SK-N-SH (cell line): Measurements from ENCODE around the gene RAB4B. TPM values are rescaled to one million over a fixed set of nuclear protein-coding genes. Genes with fewer than 3 reads are reported as not detected.
"Not testable (repeated sequence)": the region's sequence is repeated elsewhere in the genome, so short reads cannot be mapped to it uniquely, and the experiment has no call there.

Experiments used
- CTCF ChIA-PET: fragments of 300-600, 350-600 bp; formaldehyde crosslinking; extraction: SDS; loops from one replicate; lab custom pipeline; 2021; lab: Yijun Ruan, JAX
- POLR2A ChIA-PET: fragments of 350-600 bp; sonication (Branson Sonifier 250); formaldehyde crosslinking; extraction: SDS; loops from one replicate; lab custom pipeline; 2020; ENCODE audit warnings: antibody characterized with exemption, inconsistent platforms; lab: Yijun Ruan, JAX
- DNase-seq: peaks from one replicate; pipeline ENCODE4 v3.0.0; 2012
- H2AFZ ChIP-seq: fragments of 200-600 bp; sonication (generic); 2 replicates; pipeline ENCODE4 v1.8.1; 2016; ENCODE audit warnings: antibody characterized with exemption, mild to moderate bottlenecking, low read depth
- H3F3A ChIP-seq: fragments of 200-600 bp; sonication (generic); replicated peaks from 2 replicates; pipeline ENCODE3; 2016; ENCODE audit warnings: antibody characterized with exemption, mild to moderate bottlenecking; ENCODE audit not compliant: insufficient read depth
- H3K27ac ChIP-seq, 2 experiments: fragments of 200-500 bp in 1 of 2; fragments of 200-600 bp in 1 of 2; sonication (Bioruptor generic) in 1 of 2; sonication (generic), shearing (Covaris generic) in 1 of 2; 2 replicates each; pipeline versions ENCODE4 v1.5.1 to v1.6.1; 2014 to 2016; ENCODE audit warnings: low read depth in 2 of 2, inconsistent platforms in 1 of 2, low read length in 1 of 2, mild to moderate bottlenecking in 1 of 2, mixed read lengths in 1 of 2
- H3K27me3 ChIP-seq: fragments of 200-600 bp; sonication (generic), shearing (Covaris generic); 2 replicates; pipeline ENCODE4 v1.6.1; 2016; ENCODE audit warnings: mixed run types; ENCODE audit not compliant: insufficient read depth
- H3K36me3 ChIP-seq, 2 experiments: fragments of 200-500 bp in 1 of 2; fragments of 200-600 bp in 1 of 2; sonication (Bioruptor generic) in 1 of 2; sonication (generic) in 1 of 2; replicated peaks in 1 of 2; 2 replicates each; pipeline versions ENCODE3 to v1.5.1; 2014 to 2016; ENCODE audit warnings: low read length in 1 of 2, mild to moderate bottlenecking in 1 of 2; ENCODE audit not compliant: insufficient read depth in 2 of 2, control insufficient read depth in 1 of 2
- H3K4me1 ChIP-seq, 2 experiments: fragments of 200-500 bp in 1 of 2; fragments of 200-600 bp in 1 of 2; sonication (Bioruptor generic) in 1 of 2; sonication (generic), shearing (Covaris generic) in 1 of 2; 2 replicates each; pipeline versions ENCODE4 v1.5.1 to v1.6.1; 2014 to 2016; ENCODE audit warnings: low read depth in 1 of 2, low read length in 1 of 2, mixed run types in 1 of 2; ENCODE audit not compliant: insufficient read depth in 2 of 2, control insufficient read depth in 1 of 2
- H3K4me2 ChIP-seq: fragments of 200-600 bp; sonication (generic), shearing (Covaris generic); 2 replicates; pipeline ENCODE4 v1.6.1; 2017; ENCODE audit warnings: mixed run types
- H3K4me3 ChIP-seq, 2 experiments: fragments of 200-500 bp in 1 of 2; fragments of 200-600 bp in 1 of 2; sonication (Bioruptor generic) in 1 of 2; sonication (generic), shearing (Covaris generic) in 1 of 2; 2 replicates each; pipeline versions ENCODE4 v1.5.1 to v1.8.1; 2014 to 2016; ENCODE audit warnings: low read depth in 2 of 2, inconsistent platforms in 1 of 2, low read length in 1 of 2, mild to moderate bottlenecking in 1 of 2, mixed read lengths in 1 of 2, moderate library complexity in 1 of 2
- H3K79me2 ChIP-seq: fragments of 200-600 bp; sonication (generic); 2 replicates; pipeline ENCODE4 v1.8.1; 2017; ENCODE audit warnings: mild to moderate bottlenecking; ENCODE audit not compliant: insufficient read depth
- H3K9ac ChIP-seq: fragments of 200-600 bp; sonication (generic); 2 replicates; pipeline ENCODE4 v1.6.1; 2017; ENCODE audit warnings: mixed run types
- H3K9me2 ChIP-seq: fragments of 200-600 bp; sonication (generic); 2 replicates; pipeline ENCODE4 v1.6.1; 2017; ENCODE audit warnings: mixed run types
- H3K9me3 ChIP-seq: fragments of 200-600 bp; sonication (generic); 2 replicates; pipeline ENCODE4 v1.6.1; 2017; ENCODE audit warnings: mixed run types, mild to moderate bottlenecking, moderate library complexity
- H4K20me1 ChIP-seq: fragments of 200-600 bp; sonication (generic); 2 replicates; pipeline ENCODE4 v1.6.1; 2017; ENCODE audit warnings: mild to moderate bottlenecking, mixed run types; ENCODE audit not compliant: insufficient read depth
- EZH2phosphoT487 ChIP-seq: fragments of 200-600 bp; sonication (generic); IDR thresholded peaks from 2 replicates; pipeline ENCODE4 v1.6.1; 2017; ENCODE audit warnings: low read depth, mixed run types, mild to moderate bottlenecking, antibody characterized with exemption, moderate library complexity, borderline replicate concordance
- FOSL2 ChIP-seq: IDR thresholded peaks from 2 replicates; pipeline ENCODE4 v1.4.0; 2012; ENCODE audit warnings: low read depth, mild to moderate bottlenecking, moderate library complexity, borderline replicate concordance
- GABPA ChIP-seq: IDR thresholded peaks from 2 replicates; pipeline ENCODE4 v1.4.0; 2012; ENCODE audit warnings: low read depth, mild to moderate bottlenecking
- GATA2 ChIP-seq: sonication (generic); formaldehyde crosslinking; IDR thresholded peaks from 2 replicates; pipeline ENCODE4 v1.5.0; 2020; ENCODE audit warnings: mild to moderate bottlenecking, missing genetic modification reagents
- NRF1 ChIP-seq: IDR thresholded peaks from 2 replicates; pipeline ENCODE4 v1.6.1; 2012; ENCODE audit warnings: low read depth, mild to moderate bottlenecking, low read length
- TEAD4 ChIP-seq: IDR thresholded peaks from 2 replicates; pipeline ENCODE4 v1.4.0; 2012; ENCODE audit warnings: mild to moderate bottlenecking, borderline replicate concordance; ENCODE audit not compliant: insufficient read depth
- ZBTB33 ChIP-seq: IDR thresholded peaks from 2 replicates; pipeline ENCODE4 v1.4.0; 2012; ENCODE audit warnings: low read depth, borderline replicate concordance
- WGBS: methylation state at CpG from one replicate; pipeline ENCODE4 v1.1.6; 2017; ENCODE audit warnings: low lambda C conversion rate; 5-methylcytosine and 5-hydroxymethylcytosine counted together
- polyA plus RNA-seq, 3 experiments: library from polyadenylated mRNA; depleted of rRNA; stranded (reverse); fragments of >200 nt; gene quantifications; 2 replicates each; pipeline ENCODE4 v1.2.3, GENCODE V29; 2012

The RAB4B gene
- polyA plus RNA-seq, 1 of the 3 experiments (the other 2 are of a cell fraction) = 53.2 TPM

DNA sequence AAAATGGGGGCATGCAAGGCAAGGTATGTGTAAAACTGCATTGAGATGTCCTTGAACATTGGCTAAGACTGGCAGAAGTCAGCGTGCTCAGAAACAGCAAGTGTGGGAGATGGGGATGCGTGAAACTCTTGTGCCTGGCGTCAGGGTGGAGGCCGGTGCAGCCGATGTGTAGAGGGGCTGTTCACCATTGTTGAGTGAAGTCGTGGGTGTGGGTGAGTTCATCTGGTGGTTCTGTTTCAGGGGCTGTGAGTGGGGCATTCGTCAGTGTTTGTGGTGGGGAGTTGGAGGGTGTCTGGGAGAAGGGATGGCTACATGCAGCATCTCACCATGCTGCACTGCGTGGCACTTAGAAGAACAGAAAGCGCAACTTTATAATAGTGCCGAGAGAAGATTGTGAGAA is 14.1 kb upstream of the RAB4B start:
- Histone ChIP-seq H3F3A (peaks cover 4% of the 10 kb centered on the region), H4K20me1 (no peaks in the 10 kb centered on the region), H3K9me2 (no peaks in the 10 kb centered on the region), H2AFZ (no peak overlapping the region), H3K4me2 (no peak overlapping the region), H3K9ac (no peak overlapping the region), H3K27me3 (no peaks in the 10 kb centered on the region), H3K27ac (no peak overlapping the region), H3K4me3 (no peak overlapping the region)
- no peak for DNase-seq
- CTCF ChIA-PET = no interaction called here
- POLR2A ChIA-PET = no interaction called here
- no peak for TF ChIP-seq GABPA
- TF ChIP-seq, all 33 proteins: peak for 0
- H3K4me1 ChIP-seq = no peaks in the 10 kb centered on the region
- H3K79me2 ChIP-seq = peaks cover 14% of the 10 kb centered on the region; the same call in 1 of the 2 replicates
- H3K36me3 ChIP-seq = peaks cover 30 to 59% of the 10 kb centered on the region in 2 experiments
- no peaks in the 10 kb centered on the region for H3K9me3 ChIP-seq
- WGBS = 93% methylated on average over 10 of the region's 10 CpGs

DNA sequence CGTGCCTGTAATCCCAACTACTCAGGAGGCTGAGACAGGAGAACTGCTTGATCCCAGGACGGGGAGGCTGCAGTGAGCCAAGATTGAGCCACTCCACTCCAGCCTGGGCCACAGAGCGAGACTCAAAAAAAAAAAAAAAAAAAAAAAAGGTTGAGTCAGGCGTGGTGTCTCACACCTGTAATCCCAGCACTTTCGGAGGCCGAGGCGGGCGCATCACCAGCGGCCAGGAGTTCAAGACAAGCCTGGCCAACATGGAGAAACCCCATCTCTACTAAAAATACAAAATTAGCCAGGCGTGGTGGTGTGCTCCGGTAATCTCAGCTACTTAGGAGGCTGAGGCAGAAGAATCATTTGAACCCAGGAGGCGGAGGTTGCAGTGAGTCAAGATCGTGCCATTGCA is 11.7 kb upstream of the RAB4B start:
- H2AFZ ChIP-seq, H3K27ac ChIP-seq, POLR2A ChIA-PET, CTCF ChIA-PET, H4K20me1 ChIP-seq, H3K27me3 ChIP-seq, H3K4me1 ChIP-seq, H3K9me2 ChIP-seq, DNase-seq, H3K79me2 ChIP-seq, H3K9me3 ChIP-seq, H3K4me3 ChIP-seq, H3F3A ChIP-seq, H3K4me2 ChIP-seq, H3K9ac ChIP-seq: not testable (repeated sequence)
- WGBS = 94% methylated on average over 13 of the region's 13 CpGs
- H3K36me3 ChIP-seq = peaks cover 14 to 43% of the 10 kb centered on the region in 2 experiments

GRCh38 chr19:40768869-40769268 is 9.2 kb upstream of the RAB4B start:
- ChIA-PET CTCF (no interaction called here), POLR2A (no interaction called here)
- Histone ChIP-seq H3K4me2 (no peak overlapping the region), H3F3A (no peaks in the 10 kb centered on the region), H3K4me3 (no peak overlapping the region), H3K27ac (no peak overlapping the region), H3K79me2 (no peaks in the 10 kb centered on the region), H3K9ac (no peak overlapping the region), H2AFZ (no peak overlapping the region), H3K9me3 (no peaks in the 10 kb centered on the region), H4K20me1 (no peaks in the 10 kb centered on the region), H3K36me3 (peaks cover 9 to 21% of the 10 kb centered on the region in 2 experiments), H3K27me3 (no peaks in the 10 kb centered on the region), H3K9me2 (no peaks in the 10 kb centered on the region), H3K4me1 (no peaks in the 10 kb centered on the region)
- TF ChIP-seq TEAD4 = no peak
- TF ChIP-seq ZBTB33 = no peak
- TF ChIP-seq FOSL2 = no peak
- TF ChIP-seq GATA2 (CRISPR knock-in tag) = no peak
- TF ChIP-seq EZH2phosphoT487 = no peak
- TF ChIP-seq GABPA = no peak
- TF ChIP-seq NRF1 = no peak
- DNase-seq = no peak
- WGBS = 90% methylated on average over 5 of the region's 5 CpGs

GRCh38 chr19:40771101-40771862 is 6.8 kb upstream of the RAB4B start:
- POLR2A ChIA-PET = not testable (repeated sequence)
- CTCF ChIA-PET = interaction anchor here (1.0 kb wide), 1 partner anchor 36 kb away, joined by 3 read pairs; no protein-coding TSS in a partner anchor
- WGBS = 89% methylated on average over 10 of the region's 10 CpGs

More at GRCh38 chr19:40771101-40771862, 6.8 kb upstream of the RAB4B start:
- not testable (repeated sequence) for H3K9me2 ChIP-seq, H3K27me3 ChIP-seq, H3K4me2 ChIP-seq, H3K4me3 ChIP-seq, H3K27ac ChIP-seq, H2AFZ ChIP-seq, H3K9me3 ChIP-seq, DNase-seq, H3K36me3 ChIP-seq, H3K79me2 ChIP-seq, H3F3A ChIP-seq, H3K4me1 ChIP-seq, H3K9ac ChIP-seq, H4K20me1 ChIP-seq
